ENCODE results near the gene TBC1D14.

Gene TBC1D14

GRCh38 chr4:7002336-7002735 is 92.7 kb downstream of the TBC1D14 start:
- TF ChIP-seq CTCF (IDR thresholded peaks at IDR 0.05; ENCODE audit: control extremely low read depth, extremely low read depth, low read depth, missing control alignments), result no peak
- CTCF ChIA-PET, result no interaction called here
- DNase-seq (ENCODE audit: extremely low spot score), result no peak
- POLR2A ChIA-PET, result no interaction called here

GRCh38 chr4:7003176-7003878 is 93.7 kb downstream of the TBC1D14 start:
- POLR2A ChIA-PET, result no interaction called here
- no peak for TF ChIP-seq CTCF (IDR thresholded peaks at IDR 0.05; ENCODE audit: control extremely low read depth, extremely low read depth, low read depth, missing control alignments)
- DNase-seq (ENCODE audit: extremely low spot score), result no peak
- CTCF ChIA-PET, result interaction anchor here (0.8 to 0.9 kb wide), 2 partner anchors 17 to 39 kb away, joined by 3 to 4 read pairs; partner anchors contain the start of gene TADA2B

- ChIA-PET CTCF (interaction anchor here (0.8 to 1.5 kb wide), 5 partner anchors 11 to 39 kb away, joined by 3 to 4 read pairs (median 3); partner anchors contain the start of gene TADA2B), POLR2A (no interaction called here)
- TF ChIP-seq CTCF (IDR thresholded peaks at IDR 0.05; ENCODE audit: control extremely low read depth, extremely low read depth, low read depth, missing control alignments), result no peak
- DNase-seq (ENCODE audit: extremely low spot score), result no peak
These were observed 94.2 kb downstream of the TBC1D14 start for GRCh38 chr4:7003879-7004240.

- TF ChIP-seq CTCF (IDR thresholded peaks at IDR 0.05; ENCODE audit: control extremely low read depth, extremely low read depth, low read depth, missing control alignments), result no peak
- ChIA-PET CTCF (interaction anchor here (1.0 to 1.5 kb wide), 3 partner anchors 11 to 30 kb away, joined by 3 to 4 read pairs (median 3); no protein-coding TSS in a partner anchor), POLR2A (no interaction called here)
- DNase-seq (ENCODE audit: extremely low spot score), result no peak
These were observed 94.7 kb downstream of the TBC1D14 start for GRCh38 chr4:7004331-7004730.

- TF ChIP-seq CTCF (IDR thresholded peaks at IDR 0.05; ENCODE audit: control extremely low read depth, extremely low read depth, low read depth, missing control alignments), result no peak
- ChIA-PET POLR2A (interaction anchor here (0.9 kb wide), 1 partner anchor 14 kb away, joined by 3 read pairs; no protein-coding TSS in a partner anchor), CTCF (no interaction called here)
- no peak for DNase-seq (ENCODE audit: extremely low spot score)
These were observed 95.9 kb downstream of the TBC1D14 start for GRCh38 chr4:7005571-7005970.

GRCh38 chr4:7006411-7006810 is 96.8 kb downstream of the TBC1D14 start:
- no peak for TF ChIP-seq CTCF (IDR thresholded peaks at IDR 0.05; ENCODE audit: control extremely low read depth, extremely low read depth, low read depth, missing control alignments)
- POLR2A ChIA-PET, result no interaction called here
- no peak for DNase-seq (ENCODE audit: extremely low spot score)
- CTCF ChIA-PET, result interaction anchor here (1.4 to 1.7 kb wide), 2 partner anchors 11 to 36 kb away, joined by 3 to 4 read pairs; a partner anchor contains a TSS

All from GM10248 (cell line).